CD14-positive monocyte (primary cell): ENCODE measurements around the gene THRB. TPM values are rescaled to one million over a fixed set of nuclear protein-coding genes. Genes with fewer than 3 reads are reported as not detected.

Experiments used
- DNase-seq, 3 donors: peaks; one replicate each; pipeline ENCODE4 v3.0.0-alpha.2; 2011 to 2022
- H2AFZ ChIP-seq: 2 replicates; pipeline ENCODE4 v1.6.0; 2012; ENCODE audit warnings: mild to moderate bottlenecking, low read depth, low read length, inconsistent platforms; ENCODE audit not compliant: insufficient read depth, poor library complexity, severe bottlenecking
- H3K27ac ChIP-seq, 2 donors: 1 replicate in 1 of 2; 2 replicates in 1 of 2; pipeline ENCODE4 v1.5.1; 2012 to 2013; ENCODE audit warnings: low read length in 2 of 2, control low read depth in 1 of 2, inconsistent platforms in 1 of 2, low read depth in 1 of 2, mild to moderate bottlenecking in 1 of 2
- H3K27me3 ChIP-seq, 2 donors: one replicate each; pipeline versions ENCODE4 v1.6.0 to v1.6.1; 2011 to 2013; ENCODE audit warnings: low read length in 2 of 2; ENCODE audit not compliant: control insufficient read depth in 2 of 2, insufficient read depth in 2 of 2
- H3K36me3 ChIP-seq, 2 donors: replicated peaks in 1 of 2; 1 replicate in 1 of 2; 2 replicates in 1 of 2; pipeline versions ENCODE4 v1.5.1 to v1.6.1; 2012 to 2013; ENCODE audit warnings: low read length in 2 of 2, control low read depth in 1 of 2, inconsistent platforms in 1 of 2, mild to moderate bottlenecking in 1 of 2; ENCODE audit not compliant: insufficient read depth in 2 of 2, control insufficient read depth in 1 of 2
- H3K4me1 ChIP-seq, 2 donors: 1 replicate in 1 of 2; 2 replicates in 1 of 2; pipeline versions ENCODE4 v1.5.1 to v1.6.1; 2012 to 2013; ENCODE audit warnings: low read length in 2 of 2, control low read depth in 1 of 2, inconsistent platforms in 1 of 2, mild to moderate bottlenecking in 1 of 2, moderate library complexity in 1 of 2; ENCODE audit not compliant: insufficient read depth in 2 of 2, control insufficient read depth in 1 of 2
- H3K4me2 ChIP-seq: replicated peaks from 2 replicates; pipeline ENCODE3; 2012; ENCODE audit warnings: low read length, moderate library complexity, mild to moderate bottlenecking; ENCODE audit not compliant: poor library complexity, severe bottlenecking; ENCODE audit errors: extremely low read depth
- H3K4me3 ChIP-seq, 3 experiments: fragments of 200-600 bp in 1 of 3; sonication (generic) in 1 of 3; replicated peaks in 1 of 3; 1 replicate in 2 of 3; 2 replicates in 1 of 3; pipeline ENCODE4 v1.5.1; 2011 to 2013; ENCODE audit warnings: low read length in 3 of 3, mild to moderate bottlenecking in 3 of 3, control low read depth in 2 of 3, low read depth in 2 of 3, inconsistent platforms in 1 of 3, moderate library complexity in 1 of 3
- H3K79me2 ChIP-seq: 2 replicates; pipeline ENCODE4 v1.6.0; 2012; ENCODE audit warnings: mild to moderate bottlenecking, control low read depth, inconsistent platforms, low read length, moderate library complexity; ENCODE audit not compliant: insufficient read depth
- H3K9ac ChIP-seq: 2 replicates; pipeline ENCODE4 v1.6.0; 2017; ENCODE audit warnings: low read length, mild to moderate bottlenecking; ENCODE audit not compliant: insufficient read depth, poor library complexity, severe bottlenecking
- H3K9me3 ChIP-seq, 2 donors: replicated peaks in 1 of 2; 1 replicate in 1 of 2; 2 replicates in 1 of 2; pipeline versions ENCODE4 v1.5.1 to v1.6.1; 2012 to 2013; ENCODE audit warnings: low read length in 2 of 2, control low read depth in 1 of 2; ENCODE audit not compliant: control insufficient read depth in 1 of 2, insufficient read depth in 1 of 2
- H4K20me1 ChIP-seq: 2 replicates; pipeline ENCODE4 v1.6.0; 2012; ENCODE audit warnings: mild to moderate bottlenecking, low read length, control low read depth, moderate library complexity; ENCODE audit not compliant: insufficient read depth
- H3K27ac Mint-ChIP-seq, 7 donors: one replicate each; pipeline ENCODE4 v1.8.0; 2020; ENCODE audit warnings: mild to moderate bottlenecking in 7 of 7, mixed read lengths in 7 of 7, moderate library complexity in 6 of 7, inconsistent platforms in 2 of 7
- H3K27me3 Mint-ChIP-seq, 3 donors: one replicate each; pipeline ENCODE4 v1.8.0; 2021 to 2022; ENCODE audit warnings: low read depth in 3 of 3, mild to moderate bottlenecking in 3 of 3, mixed read lengths in 3 of 3, moderate library complexity in 3 of 3, inconsistent platforms in 1 of 3
- H3K36me3 Mint-ChIP-seq, 2 donors: one replicate each; pipeline ENCODE4 v1.8.0; 2020; ENCODE audit warnings: mixed read lengths in 2 of 2, inconsistent platforms in 1 of 2, mild to moderate bottlenecking in 1 of 2
- H3K4me1 Mint-ChIP-seq: one replicate; pipeline ENCODE4 v1.8.0; 2020; ENCODE audit warnings: mild to moderate bottlenecking, mixed read lengths
- H3K4me3 Mint-ChIP-seq, 2 donors: one replicate each; pipeline ENCODE4 v1.8.0; 2020; ENCODE audit warnings: mild to moderate bottlenecking in 2 of 2, mixed read lengths in 2 of 2, moderate library complexity in 1 of 2
- H3K9me3 Mint-ChIP-seq, 7 donors: one replicate each; pipeline ENCODE4 v1.8.0; 2020 to 2022; ENCODE audit warnings: mixed read lengths in 7 of 7, mild to moderate bottlenecking in 6 of 7, moderate library complexity in 6 of 7, inconsistent platforms in 2 of 7
- CTCF ChIP-seq: fragments of 200-600 bp; IDR thresholded peaks from one replicate; pipeline ENCODE4 v1.8.0; 2022; ENCODE audit warnings: antibody characterized with exemption, mild to moderate bottlenecking
- WGBS: methylation state at CpG from one replicate; pipeline ENCODE4 v1.1.5; 2013; ENCODE audit warnings: missing lambda C conversion rate; ENCODE audit not compliant: insufficient coverage; 5-methylcytosine and 5-hydroxymethylcytosine counted together
- intact Hi-C, 2 donors: fragments of 100-400 bp; cut with micrococcal nuclease; formaldehyde crosslinking; loops; one replicate each; pipeline versions ENCODE4 v1.15.0 to v1.15.1; 2023
- polyA plus RNA-seq, 3 donors: library from polyadenylated mRNA; depleted of rRNA in 1 of 3; unstranded in 2 of 3; stranded (reverse) in 1 of 3; fragments of 300-500 nt in 2 of 3; fragments of >200 nt in 1 of 3; fragmentation: Illumina TruSeq in 2 of 3; gene quantifications; 1 replicate in 2 of 3; 2 replicates in 1 of 3; pipeline ENCODE4 v1.2.3, GENCODE V29; 2012 to 2021

THRB gene
- polyA plus RNA-seq, 3 donors = 0.05 TPM; not detected in 2

GRCh38 chr3:24446032-24446431 is 48.6 kb downstream of the THRB start:
- Mint-ChIP-seq H3K27me3 (no peaks in the 10 kb centered on the region), H3K4me3 (no peak overlapping the region), H3K9me3 (peaks cover 0 to 5% (median 0%) of the 10 kb centered on the region in 7 donors), H3K27ac (no peak overlapping the region), H3K4me1 (no peaks in the 10 kb centered on the region), H3K36me3 (no peaks in the 10 kb centered on the region)
- 86% methylated on average over 1 of the region's 1 CpG for WGBS
- H3K4me3 ChIP-seq = no peak overlapping the region
- no peaks in the 10 kb centered on the region for H3K4me1 ChIP-seq
- no peak overlapping the region for H3K4me2 ChIP-seq
- H3K9ac ChIP-seq = no peak overlapping the region
- no peak overlapping the region for H2AFZ ChIP-seq
- no peak overlapping the region for H3K27ac ChIP-seq
- H3K9me3 ChIP-seq = no peaks in the 10 kb centered on the region
- H3K36me3 ChIP-seq = no peaks in the 10 kb centered on the region
- no peak for DNase-seq
- no peaks in the 10 kb centered on the region for H3K27me3 ChIP-seq
- intact Hi-C loops = no loop called here
- H3K79me2 ChIP-seq = no peaks in the 10 kb centered on the region
- H4K20me1 ChIP-seq = no peaks in the 10 kb centered on the region
- no peak for TF ChIP-seq CTCF

- Mint-ChIP-seq H3K9me3 (peaks cover 0 to 5% (median 0%) of the 10 kb centered on the region in 7 donors), H3K4me3 (no peak overlapping the region), H3K27me3 (no peaks in the 10 kb centered on the region), H3K27ac (no peak overlapping the region), H3K4me1 (no peaks in the 10 kb centered on the region), H3K36me3 (no peaks in the 10 kb centered on the region)
- no peaks in the 10 kb centered on the region for H3K79me2 ChIP-seq
- H3K4me1 ChIP-seq = no peaks in the 10 kb centered on the region
- H3K27ac ChIP-seq = no peak overlapping the region
- no peaks in the 10 kb centered on the region for H3K36me3 ChIP-seq
- no peaks in the 10 kb centered on the region for H3K27me3 ChIP-seq
- no peak for TF ChIP-seq CTCF
- no peak overlapping the region for H3K4me2 ChIP-seq
- H3K4me3 ChIP-seq = no peak overlapping the region
- no peak for DNase-seq
- no peaks in the 10 kb centered on the region for H3K9me3 ChIP-seq
- intact Hi-C loops = no loop called here
- WGBS = no CpG with 5 or more reads among the region's 1 CpG
- no peaks in the 10 kb centered on the region for H4K20me1 ChIP-seq
- no peak overlapping the region for H3K9ac ChIP-seq
- no peak overlapping the region for H2AFZ ChIP-seq
Observed at GRCh38 chr3:24443476-24443875, 51.2 kb downstream of the THRB start.
